Mesodermal cell (in vitro differentiated cells): ENCODE results near the gene GRIP1.

Experiments
- H3K27ac ChIP-seq: 2 replicates; pipeline ENCODE4 v1.7.0; 2013; ENCODE audit warnings: mild to moderate bottlenecking, low read depth, low read length, moderate library complexity; ENCODE audit not compliant: severe bottlenecking
- H3K36me3 ChIP-seq: 2 replicates; pipeline ENCODE4 v1.7.1; 2013; ENCODE audit warnings: mild to moderate bottlenecking, low read length, moderate library complexity; ENCODE audit not compliant: control insufficient read depth, insufficient read depth
- H3K4me1 ChIP-seq: one replicate; pipeline ENCODE4 v1.7.1; 2013; ENCODE audit warnings: mild to moderate bottlenecking, low read length; ENCODE audit not compliant: insufficient read depth, control insufficient read depth, poor library complexity, severe bottlenecking
- H3K4me3 ChIP-seq: 2 replicates; pipeline ENCODE4 v1.7.0; 2013; ENCODE audit warnings: low read length, control low read depth, mild to moderate bottlenecking; ENCODE audit not compliant: insufficient read depth, poor library complexity, severe bottlenecking; ENCODE audit errors: extremely low read depth
- H3K9me3 ChIP-seq: 2 replicates; pipeline ENCODE4 v1.7.1; 2013; ENCODE audit warnings: mild to moderate bottlenecking, low read length, moderate library complexity; ENCODE audit not compliant: control insufficient read depth
- WGBS, 2 experiments: methylation state at CpG; one replicate each; pipeline ENCODE4 v1.1.5; 2013; ENCODE audit warnings: missing lambda C conversion rate in 2 of 2; ENCODE audit not compliant: insufficient coverage in 2 of 2; 5-methylcytosine and 5-hydroxymethylcytosine counted together

Gene GRIP1

DNA sequence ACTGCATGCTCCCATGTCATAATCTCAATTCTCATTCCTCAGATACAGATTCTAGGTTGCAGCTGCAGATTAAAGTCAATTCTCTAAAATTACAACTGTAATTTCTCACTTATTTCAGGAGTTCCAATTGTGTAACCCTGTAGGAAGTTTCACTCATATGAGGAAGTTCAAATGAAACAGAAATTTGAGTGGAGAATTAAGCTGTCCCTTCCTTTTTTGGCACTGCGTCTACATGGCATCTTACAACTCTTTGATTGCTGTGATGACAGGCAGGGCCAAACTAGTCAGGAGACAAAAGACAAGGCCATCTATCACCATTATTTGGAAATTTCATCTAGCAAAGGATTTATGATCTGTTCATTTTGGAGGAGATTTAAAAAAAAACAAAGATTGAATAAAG is 13.3 kb upstream of the GRIP1 start:
- Histone ChIP-seq H3K27ac (no peak overlapping the region), H3K4me1 (no peaks in the 10 kb centered on the region), H3K36me3 (no peaks in the 10 kb centered on the region), H3K9me3 (no peaks in the 10 kb centered on the region), H3K4me3 (no peak overlapping the region)
- no CpG with 5 or more reads among the region's 1 CpG for WGBS, 2 experiments

DNA sequence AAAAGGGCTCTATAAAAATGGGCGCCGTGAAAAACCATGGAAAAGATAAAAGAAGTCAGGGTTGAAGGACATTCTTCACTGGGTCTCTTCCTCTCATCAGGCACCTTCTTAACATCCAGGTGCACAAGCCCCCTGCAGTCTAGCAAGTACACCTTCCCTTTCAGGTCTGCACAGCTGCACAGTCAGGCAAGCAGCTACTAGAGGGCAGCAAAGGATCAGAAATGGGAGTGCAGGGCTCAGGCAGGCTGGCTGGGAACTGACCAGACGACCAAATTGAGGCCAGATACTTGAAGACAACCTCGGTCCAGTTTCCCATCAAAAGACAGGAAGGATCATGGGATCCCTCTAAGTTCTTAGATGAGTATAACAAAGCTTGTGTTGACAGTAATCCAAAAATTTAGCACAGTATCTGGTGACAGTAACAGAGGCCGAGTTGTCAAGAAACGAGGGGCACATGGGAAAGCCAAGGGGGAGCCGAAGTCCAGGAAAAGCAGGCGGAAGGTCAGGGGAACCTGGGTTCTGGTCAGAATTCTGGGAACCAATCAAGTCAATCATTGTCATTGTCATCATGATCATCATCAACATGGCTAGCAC is 10.1 kb upstream of the GRIP1 start:
- 75 to 79% methylated on average over 5 of the region's 8 CpGs for WGBS, 2 experiments
- no peaks in the 10 kb centered on the region for H3K36me3 ChIP-seq
- no peak overlapping the region for H3K4me3 ChIP-seq
- no peaks in the 10 kb centered on the region for H3K9me3 ChIP-seq
- H3K4me1 ChIP-seq = no peaks in the 10 kb centered on the region
- no peak overlapping the region for H3K27ac ChIP-seq

DNA sequence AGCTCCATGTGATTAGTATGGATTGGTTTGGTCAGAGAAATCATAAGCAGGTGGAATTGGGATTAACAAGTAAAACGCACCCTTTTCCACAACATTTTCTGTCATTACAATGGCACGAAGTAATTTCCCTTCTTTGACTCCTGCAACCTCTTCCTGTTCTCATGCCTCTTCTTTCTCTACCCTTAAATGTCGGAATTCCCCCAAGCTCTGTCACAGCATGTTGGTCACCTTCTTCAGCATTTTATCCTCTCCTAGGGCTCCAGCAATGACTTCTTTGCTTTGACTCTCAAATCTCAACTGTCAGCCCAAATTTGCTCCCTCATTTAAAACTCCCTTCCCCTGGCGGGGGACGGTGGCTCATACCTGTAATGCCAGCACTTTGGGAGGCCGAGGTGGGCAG is 5.3 kb upstream of the GRIP1 start:
- WGBS, 2 experiments = 88% methylated on average over 5 to 6 of the region's 6 CpGs
- Histone ChIP-seq H3K4me1 (no peaks in the 10 kb centered on the region), H3K4me3 (no peak overlapping the region)

DNA sequence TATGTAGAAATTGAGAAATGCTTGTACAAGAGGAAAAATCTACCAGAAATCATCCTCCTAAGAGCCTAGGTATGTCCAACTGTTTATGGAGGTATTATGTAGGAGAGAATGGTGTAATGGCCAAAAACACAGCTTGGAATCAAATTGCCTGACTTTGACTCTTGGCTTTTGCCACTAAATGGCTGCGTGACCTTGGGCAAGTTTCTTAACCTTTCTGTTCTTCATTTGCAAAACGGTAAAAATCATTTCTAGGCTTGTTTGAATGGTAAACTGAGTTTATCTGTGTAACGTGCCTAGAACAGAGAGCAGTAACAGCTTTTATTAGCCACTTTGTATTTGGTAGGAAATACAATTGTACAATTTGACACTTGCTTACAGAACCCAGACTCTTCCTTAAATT is 4.9 kb upstream of the GRIP1 start:
- H3K36me3 ChIP-seq = no peaks in the 10 kb centered on the region
- 84 to 92% methylated on average over 2 of the region's 3 CpGs for WGBS, 2 experiments
- H3K4me1 ChIP-seq = no peaks in the 10 kb centered on the region
- H3K9me3 ChIP-seq = no peaks in the 10 kb centered on the region
- H3K4me3 ChIP-seq = no peak overlapping the region
- no peak overlapping the region for H3K27ac ChIP-seq

More for the DNA sequence above, 5.3 kb upstream of the GRIP1 start:
- Histone ChIP-seq H3K27ac (no peak overlapping the region), H3K9me3 (no peaks in the 10 kb centered on the region), H3K36me3 (no peaks in the 10 kb centered on the region)

DNA sequence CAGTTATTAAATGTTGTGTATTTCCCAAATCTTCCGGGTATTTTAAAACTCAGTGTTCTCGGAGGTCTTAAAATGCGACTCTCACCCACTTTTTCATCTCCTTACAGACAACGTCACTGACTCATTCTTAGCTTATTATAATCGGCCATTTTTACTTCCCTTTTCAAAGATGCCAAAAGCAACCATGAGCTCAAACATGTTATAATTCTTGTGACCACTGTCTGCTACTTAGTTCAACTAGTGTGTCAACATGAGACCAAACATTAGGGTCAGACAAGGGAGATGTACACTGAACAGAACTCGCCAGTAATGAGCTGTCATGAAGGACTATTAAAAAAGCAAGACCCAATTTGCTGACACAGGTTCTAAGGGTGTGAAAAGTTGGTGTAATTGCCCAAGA is 4.2 kb upstream of the GRIP1 start:
- Histone ChIP-seq H3K36me3 (no peaks in the 10 kb centered on the region), H3K27ac (no peak overlapping the region), H3K9me3 (no peaks in the 10 kb centered on the region), H3K4me3 (no peak overlapping the region), H3K4me1 (no peaks in the 10 kb centered on the region)
- WGBS, 2 experiments = 94 to 96% methylated on average over 6 of the region's 6 CpGs

DNA sequence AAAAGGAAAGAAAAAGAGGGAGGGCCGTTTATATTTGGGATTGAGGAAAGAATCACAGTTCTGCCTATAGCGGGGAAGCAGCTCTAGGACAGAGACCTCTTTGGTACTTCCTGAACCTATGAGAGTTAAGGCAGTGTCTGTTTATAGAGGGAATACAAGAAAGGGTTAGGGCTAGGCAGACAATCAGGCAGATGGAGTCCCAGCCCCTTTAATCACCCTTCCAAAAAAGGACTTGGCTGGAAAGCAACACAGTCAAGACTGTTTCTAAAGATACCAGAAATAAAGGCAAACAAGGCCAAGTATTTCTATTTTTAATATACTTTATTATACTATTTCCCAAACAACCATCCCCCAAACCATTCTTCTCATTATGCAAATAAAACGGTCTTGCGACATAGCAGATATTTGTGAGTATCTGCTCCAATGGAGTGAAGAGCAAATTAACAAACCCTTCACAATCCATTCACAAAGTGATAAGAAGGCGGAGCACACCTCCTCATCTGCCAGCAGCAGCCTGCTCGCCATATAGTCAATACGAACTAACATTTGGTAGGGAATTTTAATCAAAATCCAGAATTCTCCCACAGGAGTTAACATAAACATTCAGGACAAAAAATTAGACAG is 697 bp upstream of the GRIP1 start:
- no peaks in the 10 kb centered on the region for H3K4me1 ChIP-seq
- 84% methylated on average over 4 of the region's 7 CpGs; no CpG with 5 or more reads in 1 of the 2 experiments for WGBS, 2 experiments
- no peaks in the 10 kb centered on the region for H3K9me3 ChIP-seq
- no peak overlapping the region for H3K27ac ChIP-seq
- no peak overlapping the region for H3K4me3 ChIP-seq
- H3K36me3 ChIP-seq = no peaks in the 10 kb centered on the region

DNA sequence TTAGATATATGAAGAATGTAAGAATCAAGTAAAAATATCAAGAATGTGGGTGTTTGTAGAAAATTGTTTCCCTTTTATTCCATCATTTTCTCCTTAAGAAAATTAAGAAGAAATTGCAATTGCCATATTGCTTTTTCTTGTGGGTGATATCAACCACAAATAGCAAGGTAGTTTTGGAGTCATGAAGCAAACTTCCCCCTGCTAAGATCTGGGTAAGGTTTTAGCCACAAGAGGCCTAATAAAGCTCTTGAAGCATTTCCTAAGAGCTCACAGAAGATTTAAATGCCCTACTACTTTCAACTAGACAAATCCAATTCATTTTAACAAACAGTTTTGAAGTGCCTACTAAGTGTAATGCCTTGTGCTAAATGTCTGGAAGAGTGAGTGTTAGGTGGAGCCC is 2.6 kb downstream of the GRIP1 start:
- H3K36me3 ChIP-seq = no peaks in the 10 kb centered on the region
- H3K4me1 ChIP-seq = no peaks in the 10 kb centered on the region
- H3K9me3 ChIP-seq = no peaks in the 10 kb centered on the region
- no peak overlapping the region for H3K27ac ChIP-seq
- no peak overlapping the region for H3K4me3 ChIP-seq

DNA sequence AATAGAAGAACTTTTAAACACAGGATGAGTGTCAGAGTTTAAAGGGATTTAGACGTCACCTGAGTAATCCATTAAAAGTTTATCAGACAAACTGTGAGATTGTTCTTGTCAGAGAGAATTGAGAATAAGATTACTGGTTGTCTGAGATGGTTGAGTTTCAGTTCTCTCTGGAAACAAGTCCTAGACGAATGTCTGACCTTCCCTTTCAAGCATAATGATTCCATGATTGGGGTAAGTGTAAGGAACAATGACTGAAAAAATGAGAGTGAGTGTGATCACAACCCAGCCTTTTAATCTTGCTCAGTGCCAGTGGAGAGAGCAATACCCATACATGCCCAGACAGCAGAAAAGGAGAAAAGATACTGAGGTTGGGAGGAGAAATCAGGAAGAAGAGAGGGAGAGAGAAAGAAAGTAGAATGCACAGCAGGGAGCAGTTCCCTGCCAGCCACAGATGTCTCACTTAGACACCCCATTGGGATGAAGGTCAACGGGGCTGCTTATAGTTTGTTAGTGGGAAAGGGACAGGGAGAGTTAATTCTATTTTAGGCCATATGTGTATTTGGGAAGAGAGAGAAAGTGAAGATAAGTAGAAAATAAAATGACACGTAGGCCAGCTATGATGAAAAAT is 4.3 kb downstream of the GRIP1 start:
- no peaks in the 10 kb centered on the region for H3K9me3 ChIP-seq
- no peaks in the 10 kb centered on the region for H3K4me1 ChIP-seq
- 17 to 40% methylated on average over 2 of the region's 4 CpGs for WGBS, 2 experiments
- no peak overlapping the region for H3K4me3 ChIP-seq
- H3K27ac ChIP-seq = no peak overlapping the region
- no peaks in the 10 kb centered on the region for H3K36me3 ChIP-seq

DNA sequence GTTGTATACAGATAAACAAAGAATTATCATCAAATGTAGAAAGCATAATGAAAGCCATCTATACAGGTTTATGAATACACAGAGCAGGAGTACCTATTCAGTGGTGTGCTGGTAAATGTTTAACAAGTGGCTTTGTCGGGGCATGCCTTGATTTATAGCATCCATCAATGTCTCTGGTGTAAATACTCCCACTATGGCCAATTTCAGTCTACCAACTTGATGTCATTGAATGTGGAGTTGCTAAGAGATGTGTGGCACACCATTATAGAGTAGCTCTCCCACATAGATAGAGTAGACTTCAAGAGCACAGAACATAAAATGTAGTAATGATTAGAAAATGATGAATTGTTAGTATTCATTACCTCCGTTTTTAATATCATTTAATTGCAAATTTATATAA is 9.3 kb downstream of the GRIP1 start:
- no peak overlapping the region for H3K4me3 ChIP-seq
- no CpG with 5 or more reads among the region's 2 CpGs for WGBS, 2 experiments
- H3K9me3 ChIP-seq = no peaks in the 10 kb centered on the region
- H3K36me3 ChIP-seq = no peaks in the 10 kb centered on the region
- H3K27ac ChIP-seq = no peak overlapping the region
- no peaks in the 10 kb centered on the region for H3K4me1 ChIP-seq

DNA sequence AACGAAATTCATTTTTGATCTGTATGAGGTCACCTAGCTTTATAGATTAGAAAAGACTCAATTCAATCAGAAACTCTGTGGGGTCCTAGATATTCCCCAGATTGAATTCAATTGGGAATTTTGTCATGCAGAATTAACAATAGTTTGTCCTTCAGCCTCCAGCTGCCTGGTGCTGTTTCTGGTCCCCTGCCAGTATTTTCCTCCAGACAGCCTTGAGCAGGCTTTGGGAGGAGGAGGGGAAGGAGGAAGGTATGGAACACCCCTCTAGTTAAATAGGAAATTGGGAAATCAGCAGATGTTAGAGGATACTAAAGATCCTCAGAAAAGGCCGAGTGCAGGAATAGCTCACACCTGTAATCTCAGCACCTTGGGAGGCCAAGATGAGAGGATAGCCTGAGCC is 10.6 kb downstream of the GRIP1 start:
- Histone ChIP-seq H3K27ac (no peak overlapping the region), H3K9me3 (no peaks in the 10 kb centered on the region), H3K36me3 (no peaks in the 10 kb centered on the region), H3K4me3 (no peak overlapping the region), H3K4me1 (no peaks in the 10 kb centered on the region)
- WGBS, 2 experiments = 50 to 83% methylated on average over 1 of the region's 2 CpGs

DNA sequence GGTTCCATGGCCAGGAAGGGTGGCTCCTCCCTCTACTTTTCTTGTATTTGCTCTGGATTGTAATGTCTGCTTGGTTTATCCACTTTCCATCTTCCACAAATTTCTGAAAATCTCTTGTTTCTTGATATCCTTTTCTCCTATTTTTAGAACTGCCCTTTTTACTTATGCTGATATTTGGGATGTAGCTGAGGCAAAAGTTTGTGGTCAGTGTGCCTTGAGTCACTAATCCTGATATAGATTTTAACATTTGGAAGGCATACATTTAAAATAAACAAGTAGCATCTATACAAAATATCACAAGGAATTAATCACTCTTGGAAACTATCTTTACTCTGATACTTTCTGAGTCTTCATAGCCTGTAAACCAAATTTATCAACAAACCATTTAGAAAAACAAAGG is 11.0 kb downstream of the GRIP1 start:
- Histone ChIP-seq H3K9me3 (no peaks in the 10 kb centered on the region), H3K4me3 (no peak overlapping the region), H3K27ac (no peak overlapping the region), H3K36me3 (no peaks in the 10 kb centered on the region), H3K4me1 (no peaks in the 10 kb centered on the region)
